GM12878 (cell line): Measurements from ENCODE around the gene ZNF285. TPM values are rescaled to one million over a fixed set of nuclear protein-coding genes. Genes with fewer than 3 reads are reported as not detected.
A peak's percentile ranks its signal among the peaks of the same experiment; 100 is the strongest.

Experiments used
- ATAC-seq: fragments of 200-7000 bp; cut with Tn5 transposase; 3 replicates; pipeline ENCODE4 v1.9.1; 2020; ENCODE audit warnings: mild to moderate bottlenecking, moderate library complexity
- BruUV-seq: library from RNA; stranded (reverse); fragments of 400-500 nt; replicated peaks from 2 replicates; lab custom pipeline; 2021; lab: Mats Ljungman, UMichigan
- CTCF ChIA-PET: fragments of 300-600 bp; sonication (Branson Sonifier 250); formaldehyde crosslinking; extraction: SDS; loops from one replicate; lab custom pipeline; 2021; ENCODE audit warnings: inconsistent platforms; lab: Yijun Ruan, JAX
- POLR2A ChIA-PET: fragments of 350-600 bp; formaldehyde crosslinking; extraction: SDS; loops from one replicate; lab custom pipeline; 2021; ENCODE audit warnings: inconsistent platforms; lab: Charles Lee
- RAD21 ChIA-PET: fragments of 300-600 bp; sonication (Branson Sonifier 250); formaldehyde crosslinking; loops from one replicate; lab custom pipeline; 2023; ENCODE audit warnings: antibody characterized with exemption; ENCODE audit not compliant: unreplicated experiment; lab: Charles Lee
- SMC1A ChIA-PET: fragments of 300-600 bp; sonication (Branson Sonifier 250); formaldehyde crosslinking; loops from one replicate; lab custom pipeline; 2023; ENCODE audit not compliant: unreplicated experiment, uncharacterized antibody; lab: Charles Lee
- DNase-seq: peaks from one replicate; pipeline ENCODE4 v3.0.0-alpha.2; 2011; ENCODE audit warnings: low read depth, low spot score
- FAIRE-seq: peaks from 3 replicates; lab custom pipeline; 2011; peaks lifted over from hg19 to GRCh38; lab: Jason Lieb, UNC
- H2AFZ ChIP-seq: 2 replicates; pipeline ENCODE4 v1.6.0; 2011; ENCODE audit warnings: low read depth, low read length, control low read depth; ENCODE audit not compliant: control insufficient read depth
- H3K27ac ChIP-seq: 2 replicates; pipeline ENCODE4 v1.5.1; 2011; ENCODE audit warnings: control low read depth; ENCODE audit not compliant: control insufficient read depth, insufficient read depth
- H3K27me3 ChIP-seq, 2 experiments: replicated peaks in 1 of 2; 2 replicates each; pipeline versions ENCODE4 v1.6.0 to v1.6.1; 2011; ENCODE audit warnings: low read length in 1 of 2; ENCODE audit not compliant: control insufficient read depth in 2 of 2, insufficient read depth in 2 of 2
- H3K36me3 ChIP-seq, 2 experiments: 2 replicates each; pipeline ENCODE4 v1.5.1; 2011; ENCODE audit warnings: low read length in 1 of 2; ENCODE audit not compliant: control insufficient read depth in 2 of 2, insufficient read depth in 2 of 2
- H3K4me1 ChIP-seq: 2 replicates; pipeline ENCODE4 v1.6.1; 2011; ENCODE audit warnings: mild to moderate bottlenecking, low read length, moderate library complexity, mixed read lengths; ENCODE audit not compliant: control insufficient read depth, insufficient read depth
- H3K4me2 ChIP-seq: 2 replicates; pipeline ENCODE4 v1.6.0; 2011; ENCODE audit warnings: control low read depth; ENCODE audit not compliant: control insufficient read depth, insufficient read depth
- H3K4me3 ChIP-seq: fragments of 200-600 bp; sonication (generic); 2 replicates; pipeline ENCODE4 v1.5.1; 2016
- H3K79me2 ChIP-seq: 2 replicates; pipeline ENCODE4 v1.6.0; 2011; ENCODE audit warnings: low read length; ENCODE audit not compliant: control insufficient read depth, insufficient read depth
- H3K9ac ChIP-seq: 2 replicates; pipeline ENCODE4 v1.8.0; 2011; ENCODE audit warnings: low read length, control low read depth, mixed read lengths; ENCODE audit not compliant: control insufficient read depth, insufficient read depth
- H3K9me3 ChIP-seq: replicated peaks from 3 replicates; pipeline ENCODE4 v1.5.1; 2011; ENCODE audit warnings: mild to moderate bottlenecking, low read length; ENCODE audit not compliant: control insufficient read depth, insufficient read depth
- H4K20me1 ChIP-seq: 2 replicates; pipeline ENCODE4 v1.6.0; 2011; ENCODE audit not compliant: control insufficient read depth, insufficient read depth
- CBX5 ChIP-seq: sonication (generic); IDR thresholded peaks from 2 replicates; pipeline ENCODE4 v1.6.1; 2016; ENCODE audit warnings: low read depth, moderate library complexity, mild to moderate bottlenecking, inconsistent platforms
- FOXK2 ChIP-seq: fragments of 450-650 bp; IDR thresholded peaks from 2 replicates; pipeline ENCODE4 v1.6.1; 2017; ENCODE audit warnings: mild to moderate bottlenecking, moderate library complexity
- GABPA ChIP-seq: IDR thresholded peaks from 2 replicates; pipeline ENCODE4 v1.6.1; 2014; ENCODE audit warnings: antibody characterized with exemption, low read depth, mild to moderate bottlenecking, inconsistent platforms
- HDGF ChIP-seq: fragments of 450-650 bp; IDR thresholded peaks from 2 replicates; pipeline ENCODE4 v1.6.1; 2016; ENCODE audit warnings: antibody characterized with exemption
- LARP7 ChIP-seq: fragments of 450-650 bp; IDR thresholded peaks from 2 replicates; pipeline ENCODE4 v1.6.1; 2017; ENCODE audit warnings: mild to moderate bottlenecking
- MEF2A ChIP-seq: IDR thresholded peaks from 2 replicates; pipeline ENCODE4 v1.6.1; 2011; ENCODE audit warnings: low read depth, mild to moderate bottlenecking, low read length, moderate library complexity; ENCODE audit not compliant: insufficient read depth
- NR2F1 ChIP-seq: fragments of 450-650 bp; conservative IDR thresholded peaks from 2 replicates; pipeline ENCODE4 v1.6.1; 2017; ENCODE audit warnings: mild to moderate bottlenecking
- RELA ChIP-seq: fragments of 450-650 bp; IDR thresholded peaks from 2 replicates; pipeline ENCODE4 v1.8.0; 2014; ENCODE audit warnings: borderline replicate concordance; ENCODE audit not compliant: partially characterized antibody
- SIX5 ChIP-seq: IDR thresholded peaks from 2 replicates; pipeline ENCODE4 v1.6.1; 2011; ENCODE audit warnings: mild to moderate bottlenecking, low read depth, low read length, moderate library complexity; ENCODE audit not compliant: severe bottlenecking
- WGBS: methylation state at CpG from one replicate; pipeline ENCODE4 v1.1.6; 2016; ENCODE audit warnings: low lambda C conversion rate; ENCODE audit not compliant: insufficient replicate concordance, insufficient coverage; ENCODE audit errors: missing lambda C conversion rate; 5-methylcytosine and 5-hydroxymethylcytosine counted together
- in situ Hi-C: fragments of 300-500 bp; cut with MboI; formaldehyde crosslinking; loops from 9 replicates; pipeline ENCODE4 v1.14.3; 2018; ENCODE audit warnings: mixed read lengths
- intact Hi-C: fragments of 100-400 bp; cut with micrococcal nuclease; formaldehyde crosslinking; loops from one replicate; pipeline ENCODE4 v1.14.2; 2022; ENCODE audit not compliant: unreplicated experiment
- polyA plus RNA-seq, 11 experiments: library from polyadenylated mRNA; depleted of rRNA in 4 of 11; unstranded in 6 of 11; stranded (reverse) in 5 of 11; fragments of >200 nt; fragmentation: Nextera tagmentation in 4 of 11; fragmentation: Illumina TruSeq in 1 of 11; extraction: Ambion mirVana in 4 of 11; extraction: Trizol in 1 of 11; gene quantifications; 1 replicate in 1 of 11; 2 replicates in 10 of 11; pipeline versions ENCODE4 v1.2.1 to v1.2.3, GENCODE V29; 2011 to 2016; ENCODE audit warnings: inconsistent platforms in 2 of 11, missing spikeins in 2 of 11, low read depth in 1 of 11
- total RNA-seq, 4 experiments: library from RNA; depleted of rRNA in 3 of 4; stranded (reverse); fragments of >200 nt in 3 of 4; fragmentation: Illumina TruSeq in 1 of 4; extraction: Trizol in 1 of 4; gene quantifications; 2 replicates each; pipeline versions ENCODE4 v1.2.1 to v1.2.3, GENCODE V29; 2013 to 2021
- TF ChIP-seq, protein P1 (sequence below): fragments of 450-650 bp; IDR thresholded peaks from 2 replicates; pipeline ENCODE4 v1.6.1; 2017; ENCODE audit warnings: mild to moderate bottlenecking, moderate library complexity

Gene ZNF285
- total and polyA plus RNA-seq, 10 of the 15 experiments (the other 5 are each of a cell fraction or from before 2014, with no cell fraction given), result 0.02 to 0.40 (median 0.28) TPM; not detected in 3

DNA sequence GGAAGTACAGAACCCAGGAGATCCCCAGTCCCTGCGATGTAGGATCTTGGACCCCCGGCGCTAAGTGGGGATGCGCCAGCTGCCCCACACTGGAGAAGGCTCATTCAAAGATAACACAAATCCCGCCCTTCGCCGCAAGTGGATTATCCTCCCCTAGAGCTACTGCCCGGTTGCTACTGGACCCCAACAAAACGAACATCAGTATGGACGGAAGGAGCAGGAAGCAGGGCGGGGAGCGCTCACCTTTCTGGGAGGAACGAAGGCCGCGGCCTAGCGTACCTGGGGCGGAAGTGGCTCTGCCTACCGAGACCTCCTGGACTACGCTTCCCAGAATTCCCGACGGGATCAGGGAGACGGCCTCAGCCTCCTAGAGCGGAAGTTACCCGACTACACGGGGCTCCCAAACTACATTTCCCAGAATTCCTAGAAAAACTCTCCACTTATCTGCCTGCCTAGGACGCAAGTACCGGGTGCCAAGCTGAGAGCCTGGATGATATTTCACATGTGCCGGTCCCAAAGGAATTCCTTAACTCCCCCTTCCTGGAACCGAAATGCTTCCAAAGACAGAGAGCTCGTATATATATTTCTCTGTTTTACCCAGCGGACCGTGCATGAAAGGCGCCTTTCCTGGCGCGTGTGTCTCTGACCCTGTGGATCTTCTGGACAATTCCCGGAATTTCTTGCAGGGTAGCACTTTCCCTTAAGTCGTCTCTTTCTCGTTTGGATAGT lies 44.9 kb downstream of the ZNF285 start, which contains the start of gene ZNF112:
Gene ZNF112, minus strand, starts transcription at position 298 of the 729 bp plus-strand sequence. CDS start 16,141 bp downstream, outside the sequence.
- RAD21 ChIA-PET, result no interaction called here
- 0 out of 2 replicates have a peak within 1 kb of the TSS, but pooled peaks have one; percentile 18 for H3K4me3 ChIP-seq
- 0 out of 2 replicates have a peak within 1 kb of the TSS, but pooled peaks have one; percentile 30 for H3K4me2 ChIP-seq
- peak within 1 kb of the TSS; percentile 67 for H2AFZ ChIP-seq
- FAIRE-seq, result no peak
- ATAC-seq, result peak; percentile 31; the same call in 1 of the 3 replicates
- peak; percentile 24; the same call in 1 of the 2 replicates for TF ChIP-seq GABPA
- TF ChIP-seq NR2F1, result no peak
- TF ChIP-seq SIX5, result peak; percentile 49
- SMC1A ChIA-PET, result no interaction called here
- no peaks in the 10 kb centered on the region for H4K20me1 ChIP-seq
- intact Hi-C loops, result no loop called here
- H3K9me3 ChIP-seq, result no peaks in the 10 kb centered on the region; the same call in 2 of the 3 replicates
- no TSS peak for BruUV-seq
- H3K27ac ChIP-seq, result no peak within 1 kb of the TSS
- no peaks in the 10 kb centered on the region for H3K27me3 ChIP-seq
- peak; percentile 11 for DNase-seq
- H3K79me2 ChIP-seq, result no peaks in the 10 kb centered on the region
- WGBS, result 45% methylated on average over 37 of the region's 38 CpGs
- no peak within 1 kb of the TSS for H3K9ac ChIP-seq
- POLR2A ChIA-PET, result interaction anchor here (0.6 kb wide), 1 partner anchor 320 kb away, joined by 3 read pairs; no protein-coding TSS in a partner anchor
- H3K36me3 ChIP-seq, result no peaks in the 10 kb centered on the region
- H3K4me1 ChIP-seq, result no peaks in the 10 kb centered on the region
- in situ Hi-C loops, result no loop called here
- CTCF ChIA-PET, result no interaction called here

DNA sequence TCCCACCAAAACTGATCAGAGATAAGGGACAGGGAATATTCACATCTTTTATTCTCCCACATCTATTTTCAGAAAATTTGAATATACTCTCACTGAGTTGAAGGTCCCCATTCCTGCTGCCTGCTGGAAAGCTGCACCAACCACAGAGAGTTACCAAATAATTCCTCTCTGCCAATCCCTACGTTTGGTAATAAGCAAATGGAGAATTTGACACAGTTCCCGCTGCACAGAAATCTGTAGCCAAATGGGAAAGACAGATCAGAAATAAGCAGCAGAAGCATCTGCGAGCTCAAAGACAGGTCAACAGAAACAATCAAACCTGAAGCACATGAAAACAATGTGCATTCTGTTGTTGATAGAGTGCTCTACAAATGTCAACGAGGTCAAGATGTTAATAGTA lies 54.9 kb downstream of the ZNF285 start:
- in situ Hi-C loops, result no loop called here
- Histone ChIP-seq H3K4me2 (no peak overlapping the region), H3K4me3 (no peak overlapping the region), H3K4me1 (no peaks in the 10 kb centered on the region), H3K79me2 (no peaks in the 10 kb centered on the region), H3K27me3 (no peaks in the 10 kb centered on the region), H3K36me3 (no peaks in the 10 kb centered on the region), H2AFZ (no peak overlapping the region), H3K27ac (no peak overlapping the region), H4K20me1 (no peaks in the 10 kb centered on the region), H3K9me3 (no peaks in the 10 kb centered on the region; the same call in 2 of the 3 replicates), H3K9ac (no peak overlapping the region)
- ChIA-PET CTCF (no interaction called here), RAD21 (interaction anchor here (0.6 kb wide), 1 partner anchor 137 kb away, joined by 3 read pairs; no protein-coding TSS in a partner anchor), POLR2A (no interaction called here), SMC1A (no interaction called here)
- 30% methylated on average over 4 of the region's 4 CpGs for WGBS
- BruUV-seq, result no TSS peak
- TF ChIP-seq RELA (no peak), FOXK2 (no peak), LARP7 (no peak), MEF2A (no peak), HDGF (no peak), GABPA (no peak), CBX5 (no peak)
- TF ChIP-seq, protein P1, sequence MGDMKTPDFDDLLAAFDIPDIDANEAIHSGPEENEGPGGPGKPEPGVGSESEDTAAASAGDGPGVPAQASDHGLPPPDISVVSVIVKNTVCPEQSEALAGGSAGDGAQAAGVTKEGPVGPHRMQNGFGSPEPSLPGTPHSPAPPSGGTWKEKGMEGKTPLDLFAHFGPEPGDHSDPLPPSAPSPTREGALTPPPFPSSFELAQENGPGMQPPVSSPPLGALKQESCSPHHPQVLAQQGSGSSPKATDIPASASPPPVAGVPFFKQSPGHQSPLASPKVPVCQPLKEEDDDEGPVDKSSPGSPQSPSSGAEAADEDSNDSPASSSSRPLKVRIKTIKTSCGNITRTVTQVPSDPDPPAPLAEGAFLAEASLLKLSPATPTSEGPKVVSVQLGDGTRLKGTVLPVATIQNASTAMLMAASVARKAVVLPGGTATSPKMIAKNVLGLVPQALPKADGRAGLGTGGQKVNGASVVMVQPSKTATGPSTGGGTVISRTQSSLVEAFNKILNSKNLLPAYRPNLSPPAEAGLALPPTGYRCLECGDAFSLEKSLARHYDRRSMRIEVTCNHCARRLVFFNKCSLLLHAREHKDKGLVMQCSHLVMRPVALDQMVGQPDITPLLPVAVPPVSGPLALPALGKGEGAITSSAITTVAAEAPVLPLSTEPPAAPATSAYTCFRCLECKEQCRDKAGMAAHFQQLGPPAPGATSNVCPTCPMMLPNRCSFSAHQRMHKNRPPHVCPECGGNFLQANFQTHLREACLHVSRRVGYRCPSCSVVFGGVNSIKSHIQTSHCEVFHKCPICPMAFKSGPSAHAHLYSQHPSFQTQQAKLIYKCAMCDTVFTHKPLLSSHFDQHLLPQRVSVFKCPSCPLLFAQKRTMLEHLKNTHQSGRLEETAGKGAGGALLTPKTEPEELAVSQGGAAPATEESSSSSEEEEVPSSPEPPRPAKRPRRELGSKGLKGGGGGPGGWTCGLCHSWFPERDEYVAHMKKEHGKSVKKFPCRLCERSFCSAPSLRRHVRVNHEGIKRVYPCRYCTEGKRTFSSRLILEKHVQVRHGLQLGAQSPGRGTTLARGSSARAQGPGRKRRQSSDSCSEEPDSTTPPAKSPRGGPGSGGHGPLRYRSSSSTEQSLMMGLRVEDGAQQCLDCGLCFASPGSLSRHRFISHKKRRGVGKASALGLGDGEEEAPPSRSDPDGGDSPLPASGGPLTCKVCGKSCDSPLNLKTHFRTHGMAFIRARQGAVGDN, result no peak
- no peak for ATAC-seq
- no peak for FAIRE-seq
- intact Hi-C loops, result no loop called here
- no peak for DNase-seq
